ENCODE data around the gene CYP39A1. TPM values are rescaled to one million over a fixed set of nuclear protein-coding genes. Genes with fewer than 3 reads are reported as not detected.
A peak's percentile ranks its signal among the peaks of the same experiment; 100 is the strongest.

CYP39A1 gene, protein sequence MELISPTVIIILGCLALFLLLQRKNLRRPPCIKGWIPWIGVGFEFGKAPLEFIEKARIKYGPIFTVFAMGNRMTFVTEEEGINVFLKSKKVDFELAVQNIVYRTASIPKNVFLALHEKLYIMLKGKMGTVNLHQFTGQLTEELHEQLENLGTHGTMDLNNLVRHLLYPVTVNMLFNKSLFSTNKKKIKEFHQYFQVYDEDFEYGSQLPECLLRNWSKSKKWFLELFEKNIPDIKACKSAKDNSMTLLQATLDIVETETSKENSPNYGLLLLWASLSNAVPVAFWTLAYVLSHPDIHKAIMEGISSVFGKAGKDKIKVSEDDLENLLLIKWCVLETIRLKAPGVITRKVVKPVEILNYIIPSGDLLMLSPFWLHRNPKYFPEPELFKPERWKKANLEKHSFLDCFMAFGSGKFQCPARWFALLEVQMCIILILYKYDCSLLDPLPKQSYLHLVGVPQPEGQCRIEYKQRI
- not detected for total RNA-seq

DNA sequence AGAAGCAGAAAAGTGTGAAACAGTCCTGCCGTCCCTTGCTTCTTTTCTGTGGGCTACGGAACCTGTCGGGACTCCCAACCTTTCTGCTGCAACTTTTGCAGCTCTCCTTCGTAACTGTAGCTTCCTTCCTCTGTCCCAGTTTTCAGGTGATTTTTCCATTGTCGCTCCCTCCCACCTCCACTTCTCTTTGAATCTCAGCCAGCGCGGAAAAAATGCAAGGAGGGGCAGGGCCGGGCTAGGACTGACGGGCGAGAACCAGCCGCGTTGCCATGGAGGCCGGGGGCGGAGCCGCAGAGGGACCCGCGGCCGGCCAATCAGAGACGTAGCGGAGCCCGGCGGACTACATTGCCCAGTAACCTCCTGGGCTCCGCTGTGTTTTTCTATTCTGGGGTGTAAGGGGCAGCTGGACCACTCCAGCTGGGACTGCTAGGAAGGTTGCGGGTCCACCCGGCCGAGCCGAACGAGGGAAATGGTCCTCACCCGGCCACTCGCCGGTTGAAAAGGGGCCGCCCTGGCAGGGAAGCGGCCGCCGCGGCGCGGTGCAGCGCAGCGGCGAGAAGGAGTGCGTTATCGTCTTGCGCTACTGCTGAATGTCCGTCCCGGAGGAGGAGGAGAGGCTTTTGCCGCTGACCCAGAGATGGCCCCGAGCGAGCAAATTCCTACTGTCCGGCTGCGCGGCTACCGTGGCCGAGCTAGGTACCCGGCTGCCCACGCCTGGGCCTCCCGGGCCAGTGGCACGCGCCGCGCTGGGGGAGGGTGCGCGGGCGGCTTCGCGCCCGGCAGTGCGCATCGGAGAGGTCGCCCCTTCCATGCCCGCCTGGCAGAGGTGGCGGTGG, at the start of gene CYP39A1, which contains the start of gene SLC25A27:
Gene CYP39A1, minus strand, starts transcription at position 216 of the 836 bp plus-strand sequence. CDS start 236 bp downstream, outside the sequence.
Gene SLC25A27, plus strand, starts transcription at position 373 of the 836 bp plus-strand sequence. Its CDS starts 218 bp downstream, at position 591.
- Mint-ChIP-seq H3K4me1 (ENCODE audit: low read depth) (peaks cover 13% of the 10 kb centered on the region), H3K36me3 (ENCODE audit: low read depth) (no peaks in the 10 kb centered on the region), H3K27ac (peak within 1 kb of the TSS; percentile 11), H3K4me3 (peak within 1 kb of the TSS; percentile 88), H3K9me3 (no peaks in the 10 kb centered on the region), H3K27me3 (ENCODE audit: low read depth) (peaks cover 39% of the 10 kb centered on the region)
- CTCF ChIA-PET: no interaction called here
- intact Hi-C loops (cut with micrococcal nuclease): loop anchor here (1.0 kb wide), 2 partner anchors 10 to 524 kb away; partner anchors contain the start of gene ENPP4
- DNase-seq: peak; percentile 88

DNA sequence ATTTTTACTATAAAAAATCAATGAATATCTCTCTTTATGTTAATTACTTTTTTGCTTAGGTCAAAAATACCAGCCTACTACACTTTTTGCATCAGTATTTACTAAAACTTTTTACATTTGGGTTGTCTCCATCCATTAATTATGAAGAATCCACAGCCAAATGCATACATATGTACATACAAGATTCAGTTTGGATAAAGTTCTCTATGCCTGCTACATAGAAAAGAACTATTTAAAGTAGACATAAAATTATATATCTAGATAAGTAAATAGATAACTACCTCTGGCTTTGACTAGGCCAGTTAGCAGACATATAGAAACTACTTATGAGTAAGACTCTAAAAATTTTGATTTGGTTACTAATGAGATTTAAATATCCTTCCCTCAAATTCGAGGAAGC, 47.4 kb upstream of the CYP39A1 start:
- DNase-seq: no peak
- Mint-ChIP-seq H3K4me3 (no peak overlapping the region), H3K36me3 (ENCODE audit: low read depth) (no peaks in the 10 kb centered on the region), H3K9me3 (no peaks in the 10 kb centered on the region), H3K27ac (no peak overlapping the region), H3K4me1 (ENCODE audit: low read depth) (no peaks in the 10 kb centered on the region), H3K27me3 (ENCODE audit: low read depth) (peaks cover 35% of the 10 kb centered on the region)
- intact Hi-C loops (cut with micrococcal nuclease): no loop called here
- CTCF ChIA-PET: interaction anchor here (0.7 kb wide), 2 partner anchors 204 to 1021 kb away, joined by 3 read pairs; no protein-coding TSS in a partner anchor

DNA sequence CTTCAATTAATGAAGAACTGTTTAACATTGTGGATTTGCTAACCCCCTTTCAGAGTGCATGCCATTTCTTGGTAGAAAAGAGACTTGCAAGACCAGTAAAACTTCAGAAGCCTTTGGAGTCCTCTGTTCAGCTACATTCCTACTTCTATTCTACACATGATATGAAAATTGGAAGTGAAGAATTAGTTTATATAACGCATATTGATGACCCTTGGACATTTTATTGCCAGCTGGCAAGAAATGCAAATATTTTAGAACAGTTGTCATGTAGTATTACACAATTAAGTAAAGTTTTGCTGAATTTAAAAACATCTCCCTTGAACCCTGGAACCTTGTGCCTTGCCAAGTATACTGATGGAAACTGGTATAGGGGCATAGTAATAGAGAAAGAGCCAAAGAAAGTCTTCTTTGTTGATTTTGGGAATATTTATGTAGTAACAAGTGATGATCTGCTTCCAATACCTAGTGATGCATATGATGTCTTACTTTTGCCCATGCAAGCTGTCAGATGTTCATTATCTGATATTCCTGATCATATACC, 38.4 kb upstream of the CYP39A1 start:
- DNase-seq: no peak
- CTCF ChIA-PET: no interaction called here
- no peak overlapping the region for H3K27ac Mint-ChIP-seq
- no peaks in the 10 kb centered on the region for H3K36me3 Mint-ChIP-seq (ENCODE audit: low read depth)
- H3K4me3 Mint-ChIP-seq: no peak overlapping the region
- no peaks in the 10 kb centered on the region for H3K4me1 Mint-ChIP-seq (ENCODE audit: low read depth)
- H3K9me3 Mint-ChIP-seq: no peaks in the 10 kb centered on the region
- intact Hi-C loops (cut with micrococcal nuclease): no loop called here
- peaks cover 15% of the 10 kb centered on the region for H3K27me3 Mint-ChIP-seq (ENCODE audit: low read depth)

DNA sequence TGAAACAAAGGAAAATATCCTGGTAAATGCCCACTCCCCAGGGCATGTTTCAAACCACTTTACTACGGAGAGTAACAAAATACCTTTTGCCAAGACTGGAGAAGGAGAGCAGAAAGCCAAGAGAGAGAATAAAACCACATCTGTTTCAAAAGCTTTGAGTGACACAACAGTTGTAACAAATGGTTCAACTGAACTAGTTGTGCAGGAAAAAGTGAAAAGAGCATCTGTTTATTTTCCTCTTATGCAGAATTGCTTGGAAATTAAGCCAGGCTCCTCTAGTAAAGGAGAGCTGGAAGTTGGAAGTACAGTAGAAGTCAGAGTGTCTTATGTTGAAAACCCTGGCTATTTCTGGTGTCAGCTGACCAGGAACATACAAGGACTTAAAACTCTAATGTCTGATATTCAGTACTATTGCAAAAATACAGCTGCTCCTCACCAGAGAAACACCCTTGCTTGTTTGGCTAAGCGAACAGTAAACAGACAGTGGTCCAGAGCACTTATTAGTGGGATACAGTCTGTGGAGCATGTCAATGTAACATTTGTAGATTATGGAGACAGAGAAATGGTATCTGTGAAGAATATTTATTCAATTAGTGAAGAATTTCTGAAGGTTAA, 37.6 kb upstream of the CYP39A1 start:
- intact Hi-C loops (cut with micrococcal nuclease): no loop called here
- Mint-ChIP-seq H3K4me1 (ENCODE audit: low read depth) (no peaks in the 10 kb centered on the region), H3K36me3 (ENCODE audit: low read depth) (no peaks in the 10 kb centered on the region), H3K27me3 (ENCODE audit: low read depth) (peaks cover 9% of the 10 kb centered on the region), H3K9me3 (no peaks in the 10 kb centered on the region), H3K27ac (no peak overlapping the region), H3K4me3 (no peak overlapping the region)
- CTCF ChIA-PET: no interaction called here
- DNase-seq: no peak

DNA sequence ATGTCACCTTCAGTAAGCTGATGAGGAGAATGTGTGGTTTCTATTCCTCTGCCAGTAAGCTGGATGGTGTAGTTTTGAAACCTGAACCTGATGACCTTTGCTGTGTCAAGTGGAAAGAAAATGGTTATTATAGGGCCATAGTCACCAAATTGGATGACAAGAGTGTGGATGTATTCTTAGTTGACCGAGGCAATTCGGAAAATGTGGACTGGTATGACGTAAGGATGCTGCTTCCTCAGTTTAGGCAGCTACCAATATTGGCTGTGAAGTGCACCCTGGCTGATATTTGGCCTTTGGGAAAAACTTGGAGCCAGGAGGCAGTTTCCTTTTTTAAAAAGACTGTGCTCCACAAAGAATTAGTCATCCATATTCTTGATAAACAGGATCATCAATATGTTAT, 37.0 kb upstream of the CYP39A1 start:
- no peaks in the 10 kb centered on the region for H3K9me3 Mint-ChIP-seq
- H3K27me3 Mint-ChIP-seq (ENCODE audit: low read depth): peaks cover 9% of the 10 kb centered on the region
- no peak overlapping the region for H3K4me3 Mint-ChIP-seq
- DNase-seq: no peak
- intact Hi-C loops (cut with micrococcal nuclease): no loop called here
- no peaks in the 10 kb centered on the region for H3K4me1 Mint-ChIP-seq (ENCODE audit: low read depth)
- no peak overlapping the region for H3K27ac Mint-ChIP-seq
- CTCF ChIA-PET: no interaction called here
- no peaks in the 10 kb centered on the region for H3K36me3 Mint-ChIP-seq (ENCODE audit: low read depth)

DNA sequence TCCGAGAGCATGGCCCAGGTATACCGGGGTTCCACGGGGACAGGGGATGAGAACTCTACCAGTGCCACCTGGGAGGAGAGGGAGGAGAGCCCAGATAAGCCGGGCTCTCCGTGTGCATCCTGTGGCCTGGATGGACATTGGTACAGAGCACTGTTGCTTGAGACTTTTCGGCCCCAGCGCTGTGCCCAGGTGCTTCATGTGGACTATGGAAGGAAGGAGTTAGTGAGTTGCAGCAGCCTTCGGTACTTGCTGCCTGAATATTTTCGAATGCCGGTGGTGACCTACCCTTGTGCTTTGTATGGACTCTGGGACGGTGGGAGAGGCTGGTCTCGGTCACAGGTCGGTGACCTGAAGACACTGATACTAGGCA, 36.3 kb upstream of the CYP39A1 start:
- Mint-ChIP-seq H3K27ac (no peak overlapping the region), H3K4me1 (ENCODE audit: low read depth) (no peaks in the 10 kb centered on the region), H3K9me3 (no peaks in the 10 kb centered on the region), H3K36me3 (ENCODE audit: low read depth) (no peaks in the 10 kb centered on the region), H3K27me3 (ENCODE audit: low read depth) (peaks cover 9% of the 10 kb centered on the region), H3K4me3 (no peak overlapping the region)
- DNase-seq: no peak
- intact Hi-C loops (cut with micrococcal nuclease): no loop called here
- CTCF ChIA-PET: no interaction called here

GRCh38 chr6:46688117-46688965, 35.7 kb upstream of the CYP39A1 start:
- DNase-seq: no peak
- intact Hi-C loops (cut with micrococcal nuclease): no loop called here
- H3K27me3 Mint-ChIP-seq (ENCODE audit: low read depth): peaks cover 9% of the 10 kb centered on the region
- H3K27ac Mint-ChIP-seq: no peak overlapping the region
- no peaks in the 10 kb centered on the region for H3K9me3 Mint-ChIP-seq
- CTCF ChIA-PET: no interaction called here
- no peak overlapping the region for H3K4me3 Mint-ChIP-seq
- no peaks in the 10 kb centered on the region for H3K4me1 Mint-ChIP-seq (ENCODE audit: low read depth)
- H3K36me3 Mint-ChIP-seq (ENCODE audit: low read depth): no peaks in the 10 kb centered on the region

DNA sequence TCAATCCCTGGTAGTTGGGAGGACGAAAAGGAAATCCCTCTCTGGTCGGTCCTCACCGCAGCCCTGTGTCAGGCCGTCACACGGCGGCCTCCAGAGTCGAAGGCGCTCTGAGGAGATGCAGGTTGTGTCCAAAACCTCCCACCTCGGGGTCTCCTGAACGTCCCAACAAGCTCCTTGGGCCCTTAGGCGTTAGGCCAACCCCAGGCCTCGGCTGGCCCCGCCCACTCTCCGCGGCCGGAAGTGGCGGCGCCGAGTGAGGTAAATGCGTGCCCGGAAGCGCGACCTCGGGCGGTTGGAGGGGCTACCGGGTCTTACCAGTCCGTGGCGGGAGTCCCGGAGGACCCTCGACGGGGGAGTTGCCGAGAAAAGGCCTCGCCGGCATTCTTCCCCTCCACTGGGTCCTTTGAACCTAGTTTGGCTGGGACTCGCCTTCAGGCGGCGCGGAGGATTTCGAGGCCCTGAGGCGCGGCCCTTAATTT, 35.0 kb upstream of the CYP39A1 start, which contains the start of gene TDRD6:
Gene TDRD6, plus strand, starts transcription at position 267 of the 479 bp plus-strand sequence. CDS start 244 bp downstream, outside the sequence.
- intact Hi-C loops (cut with micrococcal nuclease): no loop called here
- CTCF ChIA-PET: no interaction called here
- Mint-ChIP-seq H3K27me3 (ENCODE audit: low read depth) (peaks cover 9% of the 10 kb centered on the region), H3K4me1 (ENCODE audit: low read depth) (no peaks in the 10 kb centered on the region), H3K27ac (no peak within 1 kb of the TSS), H3K9me3 (no peaks in the 10 kb centered on the region), H3K4me3 (no peak within 1 kb of the TSS), H3K36me3 (ENCODE audit: low read depth) (no peaks in the 10 kb centered on the region)
- no peak for DNase-seq

DNA sequence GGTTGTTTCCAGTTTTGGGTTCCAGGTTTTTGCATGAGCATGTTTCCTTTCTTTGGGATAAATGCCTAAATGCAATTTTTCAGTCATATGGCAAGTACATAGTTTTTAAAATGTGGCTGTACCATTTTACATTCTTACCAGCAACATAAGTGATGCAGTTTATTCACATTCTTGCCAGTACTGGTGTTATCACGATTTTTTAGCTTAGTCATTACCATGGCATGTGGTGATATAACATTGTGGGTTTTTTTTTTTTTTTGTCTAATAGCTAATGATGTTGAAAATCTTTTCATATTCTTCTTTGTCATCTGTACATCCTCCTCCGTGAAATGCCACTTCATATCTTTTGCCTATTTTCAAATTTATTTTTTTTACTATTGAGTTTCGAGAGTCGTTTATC, 32.2 kb upstream of the CYP39A1 start:
- Mint-ChIP-seq H3K9me3 (no peaks in the 10 kb centered on the region), H3K27me3 (ENCODE audit: low read depth) (peaks cover 12% of the 10 kb centered on the region), H3K4me1 (ENCODE audit: low read depth) (no peaks in the 10 kb centered on the region), H3K36me3 (ENCODE audit: low read depth) (no peaks in the 10 kb centered on the region), H3K4me3 (no peak overlapping the region), H3K27ac (no peak overlapping the region)
- DNase-seq: no peak
- intact Hi-C loops (cut with micrococcal nuclease): no loop called here
- CTCF ChIA-PET: interaction anchor here (0.9 kb wide), 1 partner anchor 19 kb away, joined by 3 read pairs; no protein-coding TSS in a partner anchor

DNA sequence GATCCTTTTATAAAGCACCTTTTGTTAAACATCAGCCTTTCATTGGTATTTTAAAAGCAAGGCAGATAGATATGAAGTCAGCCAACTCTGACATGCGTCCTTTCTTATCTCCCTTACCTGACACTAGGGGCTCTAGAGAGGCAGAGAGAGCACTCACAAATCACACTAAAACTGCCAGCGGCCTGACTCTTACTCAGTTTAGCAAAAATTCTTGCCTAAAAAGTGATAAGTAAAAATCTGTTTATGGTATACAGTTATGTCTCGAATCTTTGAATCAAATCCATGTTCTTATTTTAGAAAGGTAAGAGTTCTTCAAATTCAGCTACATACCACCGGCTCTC, 24.7 kb upstream of the CYP39A1 start:
- peaks cover 8% of the 10 kb centered on the region for H3K27me3 Mint-ChIP-seq (ENCODE audit: low read depth)
- no peak overlapping the region for H3K27ac Mint-ChIP-seq
- intact Hi-C loops (cut with micrococcal nuclease): no loop called here
- DNase-seq: no peak
- no peaks in the 10 kb centered on the region for H3K36me3 Mint-ChIP-seq (ENCODE audit: low read depth)
- H3K9me3 Mint-ChIP-seq: no peaks in the 10 kb centered on the region
- no peak overlapping the region for H3K4me3 Mint-ChIP-seq
- H3K4me1 Mint-ChIP-seq (ENCODE audit: low read depth): no peaks in the 10 kb centered on the region
- CTCF ChIA-PET: interaction anchor here (0.6 to 1.0 kb wide), 2 partner anchors 22 to 257 kb away, joined by 3 to 4 read pairs; no protein-coding TSS in a partner anchor

DNA sequence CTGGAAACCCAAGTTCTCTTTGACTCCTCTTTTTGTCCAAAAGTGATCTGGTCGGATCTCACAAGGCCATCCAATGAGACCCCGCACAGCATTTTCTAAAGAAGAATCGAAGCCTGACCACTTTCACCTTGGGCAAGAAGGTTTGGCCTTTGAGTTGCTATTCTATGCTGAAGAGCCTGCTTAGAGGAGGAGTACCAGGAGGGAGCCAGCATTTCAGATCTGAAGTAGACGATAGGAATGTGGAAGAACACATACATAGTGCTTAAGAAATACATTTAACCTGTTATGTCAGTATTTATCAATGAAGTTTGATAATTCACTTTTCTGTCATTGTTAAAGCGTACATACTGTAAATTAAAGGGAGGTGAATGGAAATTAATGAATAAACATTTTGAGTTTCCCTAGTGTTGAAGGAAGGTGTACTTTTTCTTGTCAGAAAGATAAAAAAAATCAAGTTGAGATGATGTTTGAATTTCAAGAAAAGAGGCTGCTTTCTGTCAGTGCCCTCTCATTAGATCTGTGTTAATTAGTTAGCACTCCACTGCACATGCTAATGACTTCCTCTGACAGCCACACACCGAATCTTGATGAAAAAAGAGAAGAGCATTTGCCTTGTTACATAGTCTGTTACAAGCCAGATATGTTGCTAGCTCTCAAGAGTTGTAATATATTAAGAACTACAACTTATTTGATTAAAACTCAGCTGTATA, 24.1 kb upstream of the CYP39A1 start:
- Mint-ChIP-seq H3K27ac (no peak overlapping the region), H3K4me3 (no peak overlapping the region), H3K4me1 (ENCODE audit: low read depth) (no peaks in the 10 kb centered on the region), H3K9me3 (no peaks in the 10 kb centered on the region), H3K27me3 (ENCODE audit: low read depth) (peaks cover 8% of the 10 kb centered on the region), H3K36me3 (ENCODE audit: low read depth) (no peaks in the 10 kb centered on the region)
- intact Hi-C loops (cut with micrococcal nuclease): no loop called here
- CTCF ChIA-PET: interaction anchor here (0.6 to 1.0 kb wide), 2 partner anchors 21 to 257 kb away, joined by 3 to 4 read pairs; no protein-coding TSS in a partner anchor
- no peak for DNase-seq
